Muscle layer of colon (tissue), 2 donors: ENCODE data around the gene PAK5.
"Not testable (repeated sequence)": the region's sequence is repeated elsewhere in the genome, so short reads cannot be mapped to it uniquely, and the experiment has no call there.

ENCODE experiments used
- H3K27ac ChIP-seq: one replicate; pipeline ENCODE4 v1.7.0; 2013; ENCODE audit warnings: low read depth, mild to moderate bottlenecking, low read length, moderate library complexity
- H3K27me3 ChIP-seq, 2 donors: one replicate each; pipeline ENCODE4 v1.7.0; 2013; ENCODE audit warnings: low read length in 2 of 2, mild to moderate bottlenecking in 2 of 2; ENCODE audit not compliant: insufficient read depth in 2 of 2, control insufficient read depth in 1 of 2
- H3K36me3 ChIP-seq: one replicate; pipeline ENCODE4 v1.7.0; 2013; ENCODE audit warnings: mild to moderate bottlenecking, low read length; ENCODE audit not compliant: insufficient read depth
- H3K4me1 ChIP-seq: one replicate; pipeline ENCODE4 v1.7.0; 2013; ENCODE audit warnings: mild to moderate bottlenecking, low read length; ENCODE audit not compliant: insufficient read depth
- H3K4me3 ChIP-seq, 2 donors: one replicate each; pipeline ENCODE4 v1.7.0; 2013; ENCODE audit warnings: low read length in 2 of 2, low read depth in 1 of 2, mild to moderate bottlenecking in 1 of 2, moderate library complexity in 1 of 2
- H3K9ac ChIP-seq: one replicate; pipeline ENCODE4 v1.7.0; 2013; ENCODE audit warnings: low read length
- H3K9me3 ChIP-seq: one replicate; pipeline ENCODE4 v1.7.0; 2013; ENCODE audit warnings: mild to moderate bottlenecking, low read length
- donor health status: abdominal sarcoma.
- donor health status: Adenocarcinoma of cecum.

PAK5 gene

GRCh38 chr20:9685011-9685410 is 153.9 kb downstream of the PAK5 start:
- Histone ChIP-seq H3K27me3 (no peaks in the 10 kb centered on the region), H3K27ac (no peak overlapping the region), H3K4me3 (no peak overlapping the region), H3K9me3 (no peaks in the 10 kb centered on the region), H3K9ac (no peak overlapping the region), H3K4me1 (no peaks in the 10 kb centered on the region), H3K36me3 (no peaks in the 10 kb centered on the region)

- Histone ChIP-seq H3K4me3 (no peak overlapping the region), H3K9ac (no peak overlapping the region), H3K9me3 (no peaks in the 10 kb centered on the region), H3K36me3 (no peaks in the 10 kb centered on the region), H3K27ac (no peak overlapping the region), H3K4me1 (no peaks in the 10 kb centered on the region), H3K27me3 (no peaks in the 10 kb centered on the region)
These were observed 161.7 kb downstream of the PAK5 start for GRCh38 chr20:9677100-9677623.

GRCh38 chr20:9672981-9673380 is 165.9 kb downstream of the PAK5 start:
- H3K27ac ChIP-seq = no peak overlapping the region
- H3K27me3 ChIP-seq = no peaks in the 10 kb centered on the region
- H3K9ac ChIP-seq = no peak overlapping the region
- H3K4me3 ChIP-seq = no peak overlapping the region
- no peaks in the 10 kb centered on the region for H3K36me3 ChIP-seq
- H3K9me3 ChIP-seq = no peaks in the 10 kb centered on the region
- no peaks in the 10 kb centered on the region for H3K4me1 ChIP-seq

- H3K4me1 ChIP-seq = no peaks in the 10 kb centered on the region
These were observed 166.8 kb downstream of the PAK5 start for GRCh38 chr20:9672027-9672426.

DNA sequence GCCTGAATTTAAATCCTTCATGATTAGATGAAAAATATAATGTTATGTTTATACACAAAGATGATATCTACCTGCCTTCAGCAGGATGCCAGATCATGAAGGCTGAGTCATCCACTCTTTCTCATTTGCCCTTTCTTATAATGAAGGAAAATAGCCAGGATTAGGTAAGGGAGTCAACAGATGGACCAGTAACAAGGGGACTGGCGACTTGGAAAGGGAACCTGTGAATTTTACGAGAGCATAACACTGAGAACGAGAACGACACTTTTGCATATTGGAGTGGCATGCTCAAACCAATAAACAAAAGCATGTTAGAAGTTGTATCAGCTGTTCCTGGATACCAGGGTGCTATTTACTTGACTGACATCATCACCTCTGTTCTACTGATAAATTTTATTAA is 170.5 kb downstream of the PAK5 start:
- Histone ChIP-seq H3K36me3 (no peaks in the 10 kb centered on the region), H3K9ac (no peak overlapping the region), H3K9me3 (no peaks in the 10 kb centered on the region), H3K27ac (no peak overlapping the region), H3K4me1 (no peaks in the 10 kb centered on the region), H3K27me3 (no peaks in the 10 kb centered on the region), H3K4me3 (no peak overlapping the region)

More at GRCh38 chr20:9672027-9672426, 166.8 kb downstream of the PAK5 start:
- Histone ChIP-seq H3K36me3 (no peaks in the 10 kb centered on the region), H3K9me3 (no peaks in the 10 kb centered on the region), H3K27me3 (no peaks in the 10 kb centered on the region), H3K9ac (no peak overlapping the region), H3K4me3 (no peak overlapping the region), H3K27ac (no peak overlapping the region)

DNA sequence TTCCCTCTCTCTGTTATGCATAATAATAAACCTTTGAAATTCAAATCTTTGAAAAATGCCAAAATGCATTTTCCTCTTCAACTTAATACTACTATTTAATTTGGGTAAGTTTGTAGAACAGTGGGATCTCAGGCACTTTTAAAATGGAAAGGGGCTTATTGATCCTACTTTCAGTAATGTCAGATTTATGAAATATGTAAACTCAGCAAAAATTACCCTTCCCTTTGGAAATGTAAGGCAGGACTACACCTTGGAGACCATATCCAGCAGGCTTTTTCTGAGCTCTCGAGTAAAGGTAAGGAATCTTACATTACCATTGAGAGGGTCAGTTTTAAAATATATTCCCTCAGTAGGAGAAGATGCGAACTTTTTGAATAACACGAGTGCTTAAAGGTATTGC is 175.5 kb downstream of the PAK5 start:
- Histone ChIP-seq H3K9me3 (no peaks in the 10 kb centered on the region), H3K27ac (no peak overlapping the region), H3K4me3 (no peak overlapping the region), H3K36me3 (no peaks in the 10 kb centered on the region), H3K9ac (no peak overlapping the region), H3K4me1 (no peaks in the 10 kb centered on the region), H3K27me3 (no peaks in the 10 kb centered on the region)

DNA sequence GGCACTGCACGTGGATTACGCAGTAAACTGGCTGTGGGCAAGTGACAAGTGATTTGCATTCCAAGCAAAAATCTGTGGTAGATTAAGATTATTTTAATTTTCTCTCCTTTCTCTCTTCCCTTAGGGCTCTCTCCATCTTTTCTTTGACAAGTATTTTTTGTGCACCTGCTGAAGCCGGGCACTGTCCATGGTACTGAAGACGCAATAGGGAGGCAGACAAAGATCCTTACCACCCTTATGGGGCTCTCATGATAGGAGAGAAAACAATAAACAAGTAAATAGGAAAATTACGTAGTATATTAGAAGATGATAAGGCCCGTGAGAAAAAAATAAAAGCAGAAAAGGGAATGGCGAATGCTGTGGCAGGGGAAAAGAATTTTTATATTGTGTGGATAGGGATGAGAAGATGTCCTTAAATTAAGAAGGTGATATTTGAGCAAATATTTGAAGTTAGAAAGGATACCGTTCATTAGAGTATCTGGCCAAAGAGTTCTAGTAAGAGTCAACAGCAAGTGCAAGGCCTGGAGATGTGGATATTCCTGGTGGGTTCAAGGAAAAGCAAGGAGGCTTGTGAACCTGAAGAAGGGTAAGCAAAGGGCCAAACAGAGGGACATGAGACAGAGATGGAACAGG is 178.5 kb downstream of the PAK5 start:
- Histone ChIP-seq H3K27me3 (no peaks in the 10 kb centered on the region), H3K9me3 (no peaks in the 10 kb centered on the region), H3K36me3 (no peaks in the 10 kb centered on the region), H3K4me3 (no peak overlapping the region), H3K4me1 (no peaks in the 10 kb centered on the region), H3K27ac (no peak overlapping the region), H3K9ac (no peak overlapping the region)

GRCh38 chr20:9647741-9648140 is 191.1 kb downstream of the PAK5 start:
- Histone ChIP-seq H3K27ac (no peak overlapping the region), H3K36me3 (no peaks in the 10 kb centered on the region), H3K4me3 (no peak overlapping the region), H3K4me1 (no peaks in the 10 kb centered on the region), H3K27me3 (no peaks in the 10 kb centered on the region), H3K9ac (no peak overlapping the region), H3K9me3 (no peaks in the 10 kb centered on the region)

DNA sequence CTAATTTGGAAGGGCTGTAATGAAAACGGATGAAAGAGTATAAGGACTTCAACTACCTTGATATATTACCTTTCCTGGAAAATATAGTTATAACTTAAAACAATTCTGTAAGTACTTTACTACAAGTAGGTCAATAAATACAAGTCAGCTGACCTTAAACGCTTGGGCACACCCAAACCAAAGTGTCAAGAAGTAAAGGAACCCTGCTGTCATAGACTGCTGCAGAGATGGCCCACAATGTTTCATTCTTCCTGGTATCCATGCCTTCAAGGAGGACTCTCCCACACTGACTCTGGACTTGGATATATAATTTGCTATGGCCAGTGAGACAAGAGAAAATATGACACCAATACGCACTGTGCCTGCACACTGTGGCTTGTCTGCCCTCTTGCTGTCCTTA is 192.5 kb downstream of the PAK5 start:
- no peak overlapping the region for H3K4me3 ChIP-seq
- no peaks in the 10 kb centered on the region for H3K27me3 ChIP-seq
- no peaks in the 10 kb centered on the region for H3K4me1 ChIP-seq
- no peaks in the 10 kb centered on the region for H3K36me3 ChIP-seq
- no peak overlapping the region for H3K27ac ChIP-seq
- no peak overlapping the region for H3K9ac ChIP-seq
- H3K9me3 ChIP-seq = no peaks in the 10 kb centered on the region

GRCh38 chr20:9642882-9643281 is 196.0 kb downstream of the PAK5 start:
- no peaks in the 10 kb centered on the region for H3K4me1 ChIP-seq

DNA sequence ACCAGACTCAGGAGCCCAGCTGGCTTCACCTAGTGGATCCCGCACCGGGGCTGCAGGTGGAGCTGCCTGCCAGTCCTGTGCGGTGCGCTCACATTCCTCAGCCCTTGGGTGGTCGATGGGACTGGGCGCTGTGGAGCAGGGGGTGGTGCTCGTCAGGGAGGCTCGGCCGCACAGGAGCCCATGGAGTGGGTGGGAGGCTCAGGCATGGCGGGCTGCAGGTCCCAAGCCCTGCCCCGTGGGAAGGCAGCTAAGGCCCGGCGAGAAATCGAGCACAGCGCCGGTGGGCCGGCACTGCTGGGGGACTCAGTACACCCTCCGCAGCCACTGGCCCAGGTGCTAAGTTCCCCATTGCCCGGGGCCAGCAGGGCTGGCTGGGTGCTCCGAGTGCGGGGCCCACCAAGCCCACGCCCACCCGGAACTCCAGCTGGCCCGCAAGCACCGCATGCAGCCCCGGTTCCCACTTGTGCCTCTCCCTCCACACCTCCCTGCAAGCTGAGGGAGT is 197.3 kb downstream of the PAK5 start:
- H3K9ac ChIP-seq, H3K9me3 ChIP-seq, H3K4me3 ChIP-seq, H3K27ac ChIP-seq, H3K4me1 ChIP-seq, H3K27me3 ChIP-seq, H3K36me3 ChIP-seq: not testable (repeated sequence)

More at GRCh38 chr20:9642882-9643281, 196.0 kb downstream of the PAK5 start:
- H3K9ac ChIP-seq = no peak overlapping the region
- no peaks in the 10 kb centered on the region for H3K36me3 ChIP-seq
- H3K27me3 ChIP-seq = no peaks in the 10 kb centered on the region
- no peaks in the 10 kb centered on the region for H3K9me3 ChIP-seq
- no peak overlapping the region for H3K27ac ChIP-seq
- H3K4me3 ChIP-seq = no peak overlapping the region

DNA sequence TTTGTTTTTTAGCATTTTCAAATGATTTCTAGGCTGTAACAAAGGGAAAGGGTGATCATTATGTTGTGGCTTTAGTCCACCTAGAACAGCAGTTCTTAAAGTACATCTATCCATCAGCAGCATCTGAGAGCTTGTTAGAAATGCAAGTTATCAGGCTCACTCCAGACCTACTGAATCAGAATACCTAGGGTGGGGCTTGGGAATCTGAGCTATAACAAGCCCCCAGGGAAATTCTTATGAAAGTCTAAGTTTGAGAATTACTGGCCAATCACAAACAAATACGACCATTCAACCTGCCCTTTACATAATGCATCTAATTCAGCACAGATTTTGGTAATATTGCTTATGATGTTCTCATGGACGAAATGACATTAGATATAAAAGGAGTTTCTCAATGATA is 201.0 kb downstream of the PAK5 start:
- Histone ChIP-seq H3K4me1 (no peaks in the 10 kb centered on the region), H3K27ac (no peak overlapping the region), H3K36me3 (no peaks in the 10 kb centered on the region), H3K9me3 (no peaks in the 10 kb centered on the region), H3K9ac (no peak overlapping the region), H3K4me3 (no peak overlapping the region), H3K27me3 (no peaks in the 10 kb centered on the region)
